Measurements from ENCODE around the gene RHBDD3. TPM values are rescaled to one million over a fixed set of nuclear protein-coding genes. Genes with fewer than 3 reads are reported as not detected.

RHBDD3 gene
- total and polyA plus RNA-seq, 2 experiments from 2014 or later = 55.0 to 115 TPM

DNA sequence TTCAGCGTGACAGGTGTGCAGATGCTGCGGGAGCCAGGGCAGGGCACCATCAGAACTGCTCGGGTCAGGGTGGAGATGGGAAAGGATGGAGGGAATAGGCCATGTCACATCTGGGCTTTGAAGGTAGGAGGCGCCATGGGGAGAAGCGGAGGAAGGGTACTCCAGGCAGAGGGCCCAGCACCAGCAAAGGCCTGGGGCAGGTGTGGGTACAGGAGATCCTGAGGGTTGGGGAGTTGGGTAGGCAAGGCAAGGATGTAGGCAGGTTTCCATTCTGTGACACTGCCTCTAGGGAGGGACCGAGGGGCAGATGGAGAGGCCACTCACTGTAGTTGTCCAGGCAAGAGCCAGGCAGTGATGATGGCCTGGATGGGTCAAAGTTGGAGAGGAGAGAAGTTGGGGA lies 53.5 kb downstream of the RHBDD3 start:
- Mint-ChIP-seq H3K27ac (no peak overlapping the region), H3K27me3 (ENCODE audit: insufficient read depth, low read depth, poor library complexity) (peaks cover 19% of the 10 kb centered on the region), H3K9me3 (no peaks in the 10 kb centered on the region), H3K4me3 (no peak overlapping the region), H3K4me1 (peaks cover 23% of the 10 kb centered on the region), H3K36me3 (ENCODE audit: low read depth) (no peaks in the 10 kb centered on the region; the same call in 2 of the 3 replicates)
- H3K27me3 ChIP-seq (ENCODE audit: insufficient read depth) = no peaks in the 10 kb centered on the region
- H3K4me3 ChIP-seq = no peak overlapping the region
- no peak overlapping the region for H3K27ac ChIP-seq (ENCODE audit: low read depth)
- DNase-seq (ENCODE audit: low spot score) (no peak), ATAC-seq (no peak; the same call in 2 of the 3 replicates)
- H4K20me1 ChIP-seq (replicated peaks; ENCODE audit: insufficient read depth) = no peaks in the 10 kb centered on the region; the same call in 1 of the 2 replicates
- H3F3A ChIP-seq (replicated peaks; ENCODE audit: low read depth) = no peaks in the 10 kb centered on the region
- H3K4me1 ChIP-seq (ENCODE audit: insufficient read depth) = no peaks in the 10 kb centered on the region; the same call in 1 of the 2 replicates
- no peak overlapping the region for H2AFZ ChIP-seq
- TF ChIP-seq, protein P1, sequence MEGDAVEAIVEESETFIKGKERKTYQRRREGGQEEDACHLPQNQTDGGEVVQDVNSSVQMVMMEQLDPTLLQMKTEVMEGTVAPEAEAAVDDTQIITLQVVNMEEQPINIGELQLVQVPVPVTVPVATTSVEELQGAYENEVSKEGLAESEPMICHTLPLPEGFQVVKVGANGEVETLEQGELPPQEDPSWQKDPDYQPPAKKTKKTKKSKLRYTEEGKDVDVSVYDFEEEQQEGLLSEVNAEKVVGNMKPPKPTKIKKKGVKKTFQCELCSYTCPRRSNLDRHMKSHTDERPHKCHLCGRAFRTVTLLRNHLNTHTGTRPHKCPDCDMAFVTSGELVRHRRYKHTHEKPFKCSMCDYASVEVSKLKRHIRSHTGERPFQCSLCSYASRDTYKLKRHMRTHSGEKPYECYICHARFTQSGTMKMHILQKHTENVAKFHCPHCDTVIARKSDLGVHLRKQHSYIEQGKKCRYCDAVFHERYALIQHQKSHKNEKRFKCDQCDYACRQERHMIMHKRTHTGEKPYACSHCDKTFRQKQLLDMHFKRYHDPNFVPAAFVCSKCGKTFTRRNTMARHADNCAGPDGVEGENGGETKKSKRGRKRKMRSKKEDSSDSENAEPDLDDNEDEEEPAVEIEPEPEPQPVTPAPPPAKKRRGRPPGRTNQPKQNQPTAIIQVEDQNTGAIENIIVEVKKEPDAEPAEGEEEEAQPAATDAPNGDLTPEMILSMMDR (conservative IDR thresholded peaks at IDR 0.05; ENCODE audit: low read depth in 2 of 2) = peak; percentile 19 to 40; a peak in 2 of 4 replicates
- TF ChIP-seq ZNF114 (CRISPR knock-in tag; IDR thresholded peaks at IDR 0.05) = no peak
- no peaks in the 10 kb centered on the region for H3K79me2 ChIP-seq (replicated peaks; ENCODE audit: insufficient read depth)
- H3K36me3 ChIP-seq (ENCODE audit: insufficient read depth) = no peaks in the 10 kb centered on the region
- no peaks in the 10 kb centered on the region for H3K9me2 ChIP-seq (ENCODE audit: insufficient read depth)
- H3K4me2 ChIP-seq = no peak overlapping the region

DNA sequence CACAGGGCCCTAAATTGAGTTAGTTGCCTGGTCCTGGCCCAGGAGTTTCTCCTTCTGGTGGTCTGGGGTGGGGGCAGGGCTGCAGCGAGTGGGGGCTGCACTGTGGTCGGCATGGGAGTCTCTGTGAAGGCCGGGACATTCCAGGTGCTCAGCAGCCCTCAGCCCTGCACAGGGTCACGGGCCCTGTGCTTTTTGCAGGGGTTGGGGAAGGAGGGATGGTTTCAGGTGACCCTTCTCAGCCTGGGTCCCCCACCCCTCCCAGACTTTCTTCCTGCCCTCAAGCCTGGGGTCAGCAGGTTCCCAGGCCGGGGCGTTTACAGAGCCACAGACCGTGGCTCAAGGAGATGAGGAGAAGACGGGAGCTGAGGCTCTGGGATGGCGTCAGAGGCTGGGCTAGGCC lies 54.3 kb downstream of the RHBDD3 start:
- no peak overlapping the region for H3K4me2 ChIP-seq
- no peaks in the 10 kb centered on the region for H3K9me2 ChIP-seq (ENCODE audit: insufficient read depth)
- Mint-ChIP-seq H3K27ac (no peak overlapping the region), H3K9me3 (no peaks in the 10 kb centered on the region), H3K4me1 (peaks cover 23% of the 10 kb centered on the region), H3K27me3 (ENCODE audit: insufficient read depth, low read depth, poor library complexity) (peaks cover 17% of the 10 kb centered on the region), H3K36me3 (ENCODE audit: low read depth) (no peaks in the 10 kb centered on the region; the same call in 2 of the 3 replicates), H3K4me3 (no peak overlapping the region)
- H3K4me1 ChIP-seq (ENCODE audit: insufficient read depth) = no peaks in the 10 kb centered on the region; the same call in 1 of the 2 replicates
- no peaks in the 10 kb centered on the region for H3F3A ChIP-seq (replicated peaks; ENCODE audit: low read depth)
- no peaks in the 10 kb centered on the region for H3K79me2 ChIP-seq (replicated peaks; ENCODE audit: insufficient read depth)
- no peak overlapping the region for H3K27ac ChIP-seq (ENCODE audit: low read depth)
- no peaks in the 10 kb centered on the region for H3K27me3 ChIP-seq (ENCODE audit: insufficient read depth)
- no peaks in the 10 kb centered on the region for H3K36me3 ChIP-seq (ENCODE audit: insufficient read depth)
- no peak overlapping the region for H2AFZ ChIP-seq
- no peaks in the 10 kb centered on the region; the same call in 1 of the 2 replicates for H4K20me1 ChIP-seq (replicated peaks; ENCODE audit: insufficient read depth)
- ATAC-seq (no peak), DNase-seq (ENCODE audit: low spot score) (no peak)
- H3K4me3 ChIP-seq = no peak overlapping the region
- no peak for TF ChIP-seq ZNF114 (CRISPR knock-in tag; IDR thresholded peaks at IDR 0.05)
- TF ChIP-seq, protein P2, sequence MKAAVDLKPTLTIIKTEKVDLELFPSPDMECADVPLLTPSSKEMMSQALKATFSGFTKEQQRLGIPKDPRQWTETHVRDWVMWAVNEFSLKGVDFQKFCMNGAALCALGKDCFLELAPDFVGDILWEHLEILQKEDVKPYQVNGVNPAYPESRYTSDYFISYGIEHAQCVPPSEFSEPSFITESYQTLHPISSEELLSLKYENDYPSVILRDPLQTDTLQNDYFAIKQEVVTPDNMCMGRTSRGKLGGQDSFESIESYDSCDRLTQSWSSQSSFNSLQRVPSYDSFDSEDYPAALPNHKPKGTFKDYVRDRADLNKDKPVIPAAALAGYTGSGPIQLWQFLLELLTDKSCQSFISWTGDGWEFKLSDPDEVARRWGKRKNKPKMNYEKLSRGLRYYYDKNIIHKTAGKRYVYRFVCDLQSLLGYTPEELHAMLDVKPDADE (IDR thresholded peaks at IDR 0.05) = no peak
- TF ChIP-seq STAT1 (IDR thresholded peaks at IDR 0.05; ENCODE audit: unreplicated experiment) = no peak
- TF ChIP-seq CREB1 (CRISPR knock-in tag; IDR thresholded peaks at IDR 0.05; ENCODE audit: low read depth) = no peak
- TF ChIP-seq, protein P3, sequence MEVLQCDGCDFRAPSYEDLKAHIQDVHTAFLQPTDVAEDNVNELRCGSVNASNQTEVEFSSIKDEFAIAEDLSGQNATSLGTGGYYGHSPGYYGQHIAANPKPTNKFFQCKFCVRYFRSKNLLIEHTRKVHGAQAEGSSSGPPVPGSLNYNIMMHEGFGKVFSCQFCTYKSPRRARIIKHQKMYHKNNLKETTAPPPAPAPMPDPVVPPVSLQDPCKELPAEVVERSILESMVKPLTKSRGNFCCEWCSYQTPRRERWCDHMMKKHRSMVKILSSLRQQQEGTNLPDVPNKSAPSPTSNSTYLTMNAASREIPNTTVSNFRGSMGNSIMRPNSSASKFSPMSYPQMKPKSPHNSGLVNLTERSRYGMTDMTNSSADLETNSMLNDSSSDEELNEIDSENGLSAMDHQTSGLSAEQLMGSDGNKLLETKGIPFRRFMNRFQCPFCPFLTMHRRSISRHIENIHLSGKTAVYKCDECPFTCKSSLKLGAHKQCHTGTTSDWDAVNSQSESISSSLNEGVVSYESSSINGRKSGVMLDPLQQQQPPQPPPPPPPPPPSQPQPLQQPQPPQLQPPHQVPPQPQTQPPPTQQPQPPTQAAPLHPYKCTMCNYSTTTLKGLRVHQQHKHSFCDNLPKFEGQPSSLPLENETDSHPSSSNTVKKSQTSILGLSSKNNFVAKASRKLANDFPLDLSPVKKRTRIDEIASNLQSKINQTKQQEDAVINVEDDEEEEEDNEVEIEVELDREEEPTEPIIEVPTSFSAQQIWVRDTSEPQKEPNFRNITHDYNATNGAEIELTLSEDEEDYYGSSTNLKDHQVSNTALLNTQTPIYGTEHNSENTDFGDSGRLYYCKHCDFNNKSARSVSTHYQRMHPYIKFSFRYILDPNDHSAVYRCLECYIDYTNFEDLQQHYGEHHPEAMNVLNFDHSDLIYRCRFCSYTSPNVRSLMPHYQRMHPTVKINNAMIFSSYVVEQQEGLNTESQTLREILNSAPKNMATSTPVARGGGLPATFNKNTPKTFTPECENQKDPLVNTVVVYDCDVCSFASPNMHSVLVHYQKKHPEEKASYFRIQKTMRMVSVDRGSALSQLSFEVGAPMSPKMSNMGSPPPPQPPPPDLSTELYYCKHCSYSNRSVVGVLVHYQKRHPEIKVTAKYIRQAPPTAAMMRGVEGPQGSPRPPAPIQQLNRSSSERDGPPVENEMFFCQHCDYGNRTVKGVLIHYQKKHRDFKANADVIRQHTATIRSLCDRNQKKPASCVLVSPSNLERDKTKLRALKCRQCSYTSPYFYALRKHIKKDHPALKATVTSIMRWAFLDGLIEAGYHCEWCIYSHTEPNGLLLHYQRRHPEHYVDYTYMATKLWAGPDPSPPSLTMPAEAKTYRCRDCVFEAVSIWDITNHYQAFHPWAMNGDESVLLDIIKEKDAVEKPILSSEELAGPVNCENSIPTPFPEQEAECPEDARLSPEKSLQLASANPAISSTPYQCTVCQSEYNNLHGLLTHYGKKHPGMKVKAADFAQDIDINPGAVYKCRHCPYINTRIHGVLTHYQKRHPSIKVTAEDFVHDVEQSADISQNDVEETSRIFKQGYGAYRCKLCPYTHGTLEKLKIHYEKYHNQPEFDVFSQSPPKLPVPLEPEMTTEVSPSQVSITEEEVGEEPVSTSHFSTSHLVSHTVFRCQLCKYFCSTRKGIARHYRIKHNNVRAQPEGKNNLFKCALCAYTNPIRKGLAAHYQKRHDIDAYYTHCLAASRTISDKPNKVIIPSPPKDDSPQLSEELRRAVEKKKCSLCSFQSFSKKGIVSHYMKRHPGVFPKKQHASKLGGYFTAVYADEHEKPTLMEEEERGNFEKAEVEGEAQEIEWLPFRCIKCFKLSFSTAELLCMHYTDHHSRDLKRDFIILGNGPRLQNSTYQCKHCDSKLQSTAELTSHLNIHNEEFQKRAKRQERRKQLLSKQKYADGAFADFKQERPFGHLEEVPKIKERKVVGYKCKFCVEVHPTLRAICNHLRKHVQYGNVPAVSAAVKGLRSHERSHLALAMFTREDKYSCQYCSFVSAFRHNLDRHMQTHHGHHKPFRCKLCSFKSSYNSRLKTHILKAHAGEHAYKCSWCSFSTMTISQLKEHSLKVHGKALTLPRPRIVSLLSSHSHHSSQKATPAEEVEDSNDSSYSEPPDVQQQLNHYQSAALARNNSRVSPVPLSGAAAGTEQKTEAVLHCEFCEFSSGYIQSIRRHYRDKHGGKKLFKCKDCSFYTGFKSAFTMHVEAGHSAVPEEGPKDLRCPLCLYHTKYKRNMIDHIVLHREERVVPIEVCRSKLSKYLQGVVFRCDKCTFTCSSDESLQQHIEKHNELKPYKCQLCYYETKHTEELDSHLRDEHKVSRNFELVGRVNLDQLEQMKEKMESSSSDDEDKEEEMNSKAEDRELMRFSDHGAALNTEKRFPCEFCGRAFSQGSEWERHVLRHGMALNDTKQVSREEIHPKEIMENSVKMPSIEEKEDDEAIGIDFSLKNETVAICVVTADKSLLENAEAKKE (CRISPR knock-in tag; IDR thresholded peaks at IDR 0.05) = no peak
- TF ChIP-seq, protein P1 (conservative IDR thresholded peaks at IDR 0.05; ENCODE audit: low read depth in 2 of 2) = no peak
- no peak for TF ChIP-seq EZH2phosphoT487 (IDR thresholded peaks at IDR 0.05; ENCODE audit: unreplicated experiment)
